Measurements from ENCODE around the gene LIMS1. TPM values are rescaled to one million over a fixed set of nuclear protein-coding genes. Genes with fewer than 3 reads are reported as not detected.
A peak's percentile ranks its signal among the peaks of the same experiment; 100 is the strongest.

LIMS1 gene
- total RNA-seq, 1 donor from 2014 or later: 97.6 TPM

DNA sequence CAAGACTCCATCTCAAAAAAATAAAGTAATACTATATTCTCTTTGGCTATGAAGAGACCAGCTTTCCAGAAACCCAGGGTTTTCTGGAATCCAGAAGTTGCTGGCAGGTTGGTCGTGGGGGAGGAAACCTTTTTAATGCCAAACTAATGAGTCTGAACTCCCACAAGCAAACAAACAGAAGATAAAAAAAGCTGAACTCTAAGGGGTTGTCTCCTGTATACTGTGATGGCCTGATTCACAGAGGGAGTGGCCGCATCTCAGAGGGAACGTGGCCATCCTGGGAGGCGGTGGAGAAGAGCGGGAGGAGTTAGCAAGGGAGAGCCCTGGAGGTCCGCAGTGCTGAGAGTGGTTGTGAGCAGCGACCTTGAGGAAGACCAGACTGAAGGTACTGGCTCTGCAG is 36.1 kb downstream of the LIMS1 start:
- Histone ChIP-seq H3K4me1 (peaks cover 30% of the 10 kb centered on the region), H3K27me3 (no peaks in the 10 kb centered on the region), H3K9me3 (no peaks in the 10 kb centered on the region), H3K27ac (no peak overlapping the region), H3K36me3 (no peaks in the 10 kb centered on the region), H3K4me3 (no peak overlapping the region)
- ATAC-seq (no peak), DNase-seq (no peak)
- intact Hi-C loops (cut with DNase I): no loop called here
- TF ChIP-seq, protein P1, sequence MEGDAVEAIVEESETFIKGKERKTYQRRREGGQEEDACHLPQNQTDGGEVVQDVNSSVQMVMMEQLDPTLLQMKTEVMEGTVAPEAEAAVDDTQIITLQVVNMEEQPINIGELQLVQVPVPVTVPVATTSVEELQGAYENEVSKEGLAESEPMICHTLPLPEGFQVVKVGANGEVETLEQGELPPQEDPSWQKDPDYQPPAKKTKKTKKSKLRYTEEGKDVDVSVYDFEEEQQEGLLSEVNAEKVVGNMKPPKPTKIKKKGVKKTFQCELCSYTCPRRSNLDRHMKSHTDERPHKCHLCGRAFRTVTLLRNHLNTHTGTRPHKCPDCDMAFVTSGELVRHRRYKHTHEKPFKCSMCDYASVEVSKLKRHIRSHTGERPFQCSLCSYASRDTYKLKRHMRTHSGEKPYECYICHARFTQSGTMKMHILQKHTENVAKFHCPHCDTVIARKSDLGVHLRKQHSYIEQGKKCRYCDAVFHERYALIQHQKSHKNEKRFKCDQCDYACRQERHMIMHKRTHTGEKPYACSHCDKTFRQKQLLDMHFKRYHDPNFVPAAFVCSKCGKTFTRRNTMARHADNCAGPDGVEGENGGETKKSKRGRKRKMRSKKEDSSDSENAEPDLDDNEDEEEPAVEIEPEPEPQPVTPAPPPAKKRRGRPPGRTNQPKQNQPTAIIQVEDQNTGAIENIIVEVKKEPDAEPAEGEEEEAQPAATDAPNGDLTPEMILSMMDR (IDR thresholded peaks at IDR 0.05): no peak

DNA sequence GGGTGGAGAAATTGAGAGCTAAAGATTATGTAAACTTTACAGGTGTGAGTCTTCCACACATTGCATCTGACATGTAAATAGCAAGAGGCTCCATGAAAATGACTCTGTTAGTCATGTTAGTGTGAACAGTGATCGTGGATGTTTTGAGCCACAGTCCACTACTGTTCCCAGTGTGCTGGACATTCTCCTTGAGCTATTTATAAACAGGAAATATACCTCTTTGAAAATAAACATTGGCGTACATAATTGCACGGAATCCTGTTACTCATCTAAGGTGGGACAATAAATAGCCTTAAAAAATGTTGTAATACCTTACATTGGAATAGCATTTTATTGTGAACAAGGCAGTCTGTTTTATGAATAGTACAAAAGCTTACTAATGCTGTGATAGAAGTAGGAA is 37.0 kb downstream of the LIMS1 start:
- Histone ChIP-seq H3K4me3 (no peak overlapping the region), H3K36me3 (no peaks in the 10 kb centered on the region), H3K9me3 (no peaks in the 10 kb centered on the region), H3K4me1 (peaks cover 34% of the 10 kb centered on the region), H3K27ac (no peak overlapping the region), H3K27me3 (no peaks in the 10 kb centered on the region)
- ATAC-seq (no peak), DNase-seq (no peak)
- intact Hi-C loops (cut with DNase I): no loop called here
- TF ChIP-seq, protein P1 (IDR thresholded peaks at IDR 0.05): no peak

GRCh38 chr2:108573061-108573460 is 38.8 kb downstream of the LIMS1 start:
- peak overlapping the region; percentile 11 for H3K27ac ChIP-seq

GRCh38 chr2:108574332-108574731 is 40.1 kb downstream of the LIMS1 start:
- Histone ChIP-seq H3K36me3 (no peaks in the 10 kb centered on the region), H3K9me3 (no peaks in the 10 kb centered on the region), H3K27ac (no peak overlapping the region), H3K4me3 (no peak overlapping the region), H3K27me3 (no peaks in the 10 kb centered on the region), H3K4me1 (peaks cover 34% of the 10 kb centered on the region)
- DNase-seq: no peak
- TF ChIP-seq, protein P1 (IDR thresholded peaks at IDR 0.05): no peak
- intact Hi-C loops (cut with DNase I): no loop called here
- ATAC-seq: no peak

More at GRCh38 chr2:108573061-108573460, 38.8 kb downstream of the LIMS1 start:
- Histone ChIP-seq H3K36me3 (no peaks in the 10 kb centered on the region), H3K4me1 (peaks cover 34% of the 10 kb centered on the region), H3K27me3 (no peaks in the 10 kb centered on the region), H3K9me3 (no peaks in the 10 kb centered on the region), H3K4me3 (no peak overlapping the region)
- TF ChIP-seq, protein P1 (IDR thresholded peaks at IDR 0.05): no peak
- intact Hi-C loops (cut with DNase I): no loop called here
- peak; percentile 45 for ATAC-seq
- DNase-seq: no peak

GRCh38 chr2:108575132-108575966 is 41.1 kb downstream of the LIMS1 start:
- no peak for DNase-seq
- TF ChIP-seq, protein P1 (IDR thresholded peaks at IDR 0.05): no peak
- H3K4me1 ChIP-seq: peaks cover 41% of the 10 kb centered on the region
- intact Hi-C loops (cut with DNase I): no loop called here
- no peaks in the 10 kb centered on the region for H3K9me3 ChIP-seq
- H3K4me3 ChIP-seq: no peak overlapping the region
- H3K27ac ChIP-seq: no peak overlapping the region
- no peaks in the 10 kb centered on the region for H3K27me3 ChIP-seq
- no peaks in the 10 kb centered on the region for H3K36me3 ChIP-seq
- ATAC-seq: no peak
